GM19463 (cell line): Measurements from ENCODE around the gene KCNJ9.
"Not testable (repeated sequence)": the region's sequence is repeated elsewhere in the genome, so short reads cannot be mapped to it uniquely, and the experiment has no call there.

Experiments
- ATAC-seq: cut with Tn5 transposase; IDR thresholded peaks from one replicate; pipeline ENCODE4 v1.9.1; 2021; ENCODE audit warnings: mild to moderate bottlenecking, moderate library complexity; ENCODE audit not compliant: unreplicated experiment

Gene KCNJ9

DNA sequence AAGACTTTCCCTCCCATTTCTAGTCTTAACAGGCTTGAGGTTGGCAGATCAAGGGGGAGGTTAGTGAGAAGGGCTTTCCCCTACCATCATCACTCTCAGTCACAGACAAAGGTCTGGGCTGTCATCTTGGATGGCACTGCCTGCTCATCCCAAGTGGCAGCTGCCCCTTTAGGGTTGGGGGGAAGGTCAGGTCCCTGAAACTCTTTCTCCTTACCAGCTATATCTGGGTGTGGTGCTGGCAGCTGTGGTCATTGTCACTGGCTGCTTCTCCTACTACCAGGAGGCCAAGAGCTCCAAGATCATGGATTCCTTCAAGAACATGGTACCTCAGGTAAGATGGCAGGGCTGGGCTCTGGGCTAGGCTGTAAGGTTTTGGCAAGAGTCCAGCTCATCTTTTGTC, 42.4 kb downstream of the KCNJ9 start:
- no peak for ATAC-seq

DNA sequence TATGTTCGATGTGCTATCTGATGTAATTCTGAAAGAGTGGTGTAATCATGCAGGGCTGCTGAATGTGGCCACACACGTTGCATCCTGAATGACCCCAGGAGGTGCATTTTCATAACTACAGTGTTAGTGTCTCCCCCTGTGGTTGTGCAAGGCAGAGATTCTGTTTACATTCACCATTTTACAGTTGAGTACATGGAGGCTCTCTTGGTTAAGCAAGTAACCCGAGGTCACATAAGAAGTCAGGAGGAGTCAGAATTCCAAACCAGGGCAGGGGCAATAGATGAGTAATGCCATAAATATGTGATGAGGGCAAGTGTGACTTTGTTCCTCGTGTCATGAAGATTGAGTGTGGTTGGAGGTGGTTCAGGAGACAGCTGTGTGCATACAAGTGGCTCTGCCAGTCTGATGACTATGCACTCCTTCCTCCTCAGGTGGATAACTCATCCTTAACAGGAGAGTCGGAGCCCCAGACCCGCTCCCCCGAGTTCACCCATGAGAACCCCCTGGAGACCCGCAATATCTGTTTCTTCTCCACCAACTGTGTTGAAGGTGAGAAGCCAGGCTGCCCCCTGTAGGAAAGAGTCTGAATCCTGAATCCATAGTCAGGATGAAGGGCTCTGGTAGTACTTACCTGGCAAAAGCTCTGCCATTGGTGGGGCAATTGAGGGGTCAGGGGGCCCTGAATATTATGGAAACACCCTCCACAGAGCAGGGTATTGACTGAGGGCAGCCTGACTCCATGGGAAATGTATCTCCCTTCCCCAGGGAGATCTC, 43.6 kb downstream of the KCNJ9 start:
- ATAC-seq, result no peak

DNA sequence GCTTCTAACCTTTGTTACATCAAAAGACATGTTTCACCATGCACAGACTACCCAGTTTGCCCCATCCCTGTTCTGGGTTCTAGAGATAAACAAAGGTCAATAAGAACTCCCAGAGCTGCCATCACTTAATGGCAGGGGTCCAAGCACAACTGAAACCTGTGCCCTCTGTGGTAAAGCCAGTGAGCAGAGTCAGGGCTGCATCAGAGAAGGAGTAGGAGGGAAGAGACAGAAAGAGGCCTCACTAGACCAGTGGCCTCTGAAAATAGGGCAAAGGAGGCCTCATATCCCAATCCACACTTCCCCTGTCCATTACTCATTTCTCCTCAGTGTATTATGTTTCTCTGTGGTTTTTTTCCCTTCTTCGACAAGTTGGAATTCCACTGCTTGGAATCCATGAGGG, 44.4 kb downstream of the KCNJ9 start:
- no peak for ATAC-seq

DNA sequence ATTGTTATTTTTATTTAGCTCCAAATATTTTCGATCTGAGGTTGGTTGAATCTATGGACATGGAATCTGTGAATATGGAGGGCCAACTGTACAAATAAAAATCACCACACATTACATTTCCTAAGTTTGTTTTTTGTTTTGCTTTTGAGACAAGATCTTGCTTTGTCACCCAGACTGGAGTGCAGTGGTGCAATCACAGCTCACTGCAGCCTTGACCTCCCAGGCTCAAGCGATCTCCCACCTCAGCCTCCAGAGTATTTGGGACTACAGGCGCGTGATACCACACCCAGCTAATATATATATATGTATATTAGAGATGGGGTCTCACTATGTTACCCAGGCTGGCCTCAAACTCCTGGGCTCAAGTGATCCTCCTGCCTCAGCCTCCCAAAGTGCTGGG, 45.0 kb downstream of the KCNJ9 start:
- ATAC-seq, result not testable (repeated sequence)

- ATAC-seq, result no peak
Measured at GRCh38 chr1:160127381-160127780, 46.0 kb downstream of the KCNJ9 start.

GRCh38 chr1:160127865-160128523, 46.7 kb downstream of the KCNJ9 start:
- ATAC-seq, result no peak

- no peak for ATAC-seq
Measured at GRCh38 chr1:160128636-160129035, 47.3 kb downstream of the KCNJ9 start.

DNA sequence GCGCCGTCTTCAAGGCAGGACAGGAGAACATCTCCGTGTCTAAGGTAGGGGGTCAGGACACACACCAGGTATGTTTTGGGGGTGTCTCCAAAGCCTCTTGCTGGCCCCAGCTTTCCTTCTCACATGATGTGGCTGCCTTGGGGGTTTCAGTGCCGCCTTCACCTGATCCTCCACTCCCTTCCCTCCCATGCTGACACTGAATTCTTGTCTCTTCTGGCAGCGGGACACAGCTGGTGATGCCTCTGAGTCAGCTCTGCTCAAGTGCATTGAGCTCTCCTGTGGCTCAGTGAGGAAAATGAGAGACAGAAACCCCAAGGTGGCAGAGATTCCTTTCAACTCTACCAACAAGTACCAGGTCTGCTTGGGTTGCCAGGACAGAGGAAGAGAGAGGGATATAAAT, 47.7 kb downstream of the KCNJ9 start:
- ATAC-seq, result no peak

- no peak for ATAC-seq
Measured at GRCh38 chr1:160129558-160129957, 48.2 kb downstream of the KCNJ9 start.

- ATAC-seq, result no peak
Measured at GRCh38 chr1:160129966-160130365, 48.6 kb downstream of the KCNJ9 start.

- ATAC-seq, result no peak
Measured at GRCh38 chr1:160130486-160130885, 49.1 kb downstream of the KCNJ9 start.

DNA sequence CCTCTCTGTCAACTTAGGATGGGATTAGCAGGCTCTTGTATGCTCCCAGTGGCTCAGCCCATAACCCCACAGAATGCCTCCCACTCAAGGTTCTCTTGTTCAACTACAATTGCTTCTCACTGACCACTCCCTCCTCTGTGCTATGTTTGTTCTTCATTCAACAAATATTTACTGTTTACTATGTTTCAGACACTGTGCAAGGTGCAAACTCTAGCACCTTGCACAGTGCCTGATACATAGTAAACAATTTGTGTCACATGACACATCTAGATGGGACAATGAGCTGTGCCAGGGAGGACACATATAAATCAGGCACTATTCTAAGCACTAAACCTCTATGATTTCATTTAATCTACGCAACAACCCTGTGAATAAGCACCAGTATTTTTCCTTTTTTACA, 49.6 kb downstream of the KCNJ9 start:
- ATAC-seq, result no peak

DNA sequence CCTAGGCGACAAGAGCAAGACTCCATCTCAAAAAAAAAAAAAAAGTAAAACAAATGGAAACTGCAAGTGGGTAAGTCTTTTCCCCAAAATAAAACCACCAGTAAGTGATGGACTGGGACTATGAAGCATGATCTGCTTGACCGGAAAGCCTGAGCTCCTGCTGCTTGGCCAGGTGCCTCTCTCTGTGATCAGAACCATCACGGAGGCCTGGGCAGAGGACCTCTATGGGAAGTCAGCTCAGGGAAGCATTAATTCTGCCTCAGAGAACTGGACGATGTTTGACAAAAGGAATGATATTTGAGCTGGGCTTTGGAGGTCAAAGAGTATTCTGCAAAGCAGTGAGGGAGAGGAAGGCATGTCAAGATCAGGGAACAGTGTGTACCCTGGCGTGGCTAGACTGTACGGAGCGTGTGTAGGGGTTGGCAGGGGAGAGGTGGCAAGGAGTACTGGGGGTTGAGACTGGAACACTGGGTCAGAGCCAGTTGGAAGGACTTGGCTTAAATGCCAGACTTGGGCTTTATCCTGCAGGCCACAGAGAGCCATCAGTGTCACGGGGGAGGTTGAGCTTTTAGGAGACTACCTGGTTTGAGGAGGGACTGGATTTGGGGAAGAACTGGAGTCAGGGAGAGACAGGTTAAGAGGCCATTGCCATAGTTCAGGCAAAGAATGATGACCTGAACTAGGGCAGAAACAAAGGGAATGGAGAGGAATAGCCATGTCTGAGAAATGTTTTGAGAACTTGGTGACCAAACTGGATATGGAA, 50.6 kb downstream of the KCNJ9 start:
- no peak for ATAC-seq

GRCh38 chr1:160133990-160134770, 52.8 kb downstream of the KCNJ9 start:
- no peak for ATAC-seq

DNA sequence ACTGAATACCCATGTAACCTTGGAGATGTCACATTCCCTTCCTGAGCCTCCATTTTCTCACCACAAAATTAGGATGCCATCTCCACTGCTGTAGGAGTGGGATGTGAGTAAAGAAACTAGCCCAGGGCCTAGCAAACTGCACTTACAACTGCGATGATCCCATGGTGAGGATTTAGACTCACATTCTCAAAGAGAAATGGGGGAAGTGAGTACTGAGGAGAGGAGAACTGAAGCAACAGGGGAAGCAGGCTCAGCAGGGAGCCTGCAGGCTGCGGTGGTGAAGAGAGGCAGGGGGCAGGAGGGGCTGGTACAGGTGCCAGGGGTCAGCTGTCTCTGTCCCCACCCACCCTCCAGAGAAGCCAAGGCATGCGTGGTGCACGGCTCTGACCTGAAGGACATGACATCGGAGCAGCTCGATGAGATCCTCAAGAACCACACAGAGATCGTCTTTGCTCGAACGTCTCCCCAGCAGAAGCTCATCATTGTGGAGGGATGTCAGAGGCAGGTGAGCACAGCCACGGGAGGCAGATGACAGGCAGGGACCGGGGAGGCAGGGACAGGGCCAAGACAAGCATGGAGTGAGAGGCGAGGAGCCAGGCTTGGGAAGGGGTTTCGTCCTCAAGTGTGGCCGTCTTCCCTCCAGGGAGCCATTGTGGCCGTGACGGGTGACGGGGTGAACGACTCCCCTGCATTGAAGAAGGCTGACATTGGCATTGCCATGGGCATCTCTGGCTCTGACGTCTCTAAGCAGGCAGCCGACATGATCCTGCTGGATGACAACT, 53.6 kb downstream of the KCNJ9 start:
- ATAC-seq, result no peak

DNA sequence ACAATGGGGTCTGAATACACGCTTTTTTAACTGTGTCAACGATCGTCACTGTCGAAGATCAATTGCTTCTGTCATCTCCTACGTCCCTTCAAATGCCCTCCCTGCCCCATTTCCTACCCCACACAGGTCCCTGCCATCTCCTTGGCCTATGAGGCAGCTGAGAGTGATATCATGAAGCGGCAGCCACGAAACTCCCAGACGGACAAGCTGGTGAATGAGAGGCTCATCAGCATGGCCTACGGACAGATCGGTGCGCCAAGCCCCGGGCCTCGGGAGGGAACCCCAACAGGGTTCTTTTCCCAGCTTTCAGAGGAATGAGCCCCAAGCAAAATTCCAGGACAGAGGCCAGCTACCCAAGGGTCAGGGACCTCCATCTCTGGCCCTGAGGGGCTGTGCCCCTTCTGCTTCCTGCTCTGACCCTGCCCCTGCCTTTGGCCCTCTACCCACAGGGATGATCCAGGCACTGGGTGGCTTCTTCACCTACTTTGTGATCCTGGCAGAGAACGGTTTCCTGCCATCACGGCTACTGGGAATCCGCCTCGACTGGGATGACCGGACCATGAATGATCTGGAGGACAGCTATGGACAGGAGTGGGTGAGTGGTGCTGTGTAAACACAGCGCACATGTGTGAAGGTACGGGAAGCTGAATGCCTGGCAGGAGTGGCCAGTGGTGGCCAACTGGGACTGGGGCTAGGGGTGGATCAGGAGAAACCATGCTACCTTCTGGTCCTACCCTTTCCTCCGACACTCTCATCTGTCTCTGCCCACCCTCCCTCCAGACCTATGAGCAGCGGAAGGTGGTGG, 55.0 kb downstream of the KCNJ9 start:
- ATAC-seq, result no peak

DNA sequence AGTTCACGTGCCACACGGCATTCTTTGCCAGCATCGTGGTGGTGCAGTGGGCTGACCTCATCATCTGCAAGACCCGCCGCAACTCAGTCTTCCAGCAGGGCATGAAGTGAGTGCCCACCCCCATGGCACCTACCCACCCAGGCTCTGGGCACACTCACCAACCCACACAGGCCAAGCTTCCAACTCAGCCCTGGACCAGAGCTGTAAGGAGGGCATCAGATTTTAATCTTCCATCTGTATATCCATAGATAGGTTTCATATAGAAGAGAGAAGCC, 55.5 kb downstream of the KCNJ9 start:
- ATAC-seq, result no peak

- no peak for ATAC-seq
Measured at GRCh38 chr1:160137216-160137862, 56.0 kb downstream of the KCNJ9 start.

- ATAC-seq, result no peak
Measured at GRCh38 chr1:160139840-160140239, 58.5 kb downstream of the KCNJ9 start.
